ENCODE results near the gene SPIRE1. TPM values are rescaled to one million over a fixed set of nuclear protein-coding genes. Genes with fewer than 3 reads are reported as not detected.

SPIRE1 gene
- polyA plus RNA-seq, 1 experiment, result 11.6 TPM

- Histone ChIP-seq H3K27me3 (ENCODE audit: control insufficient read depth, insufficient read depth, low read length) (no peaks in the 10 kb centered on the region), H3K4me3 (ENCODE audit: low read depth, low read length) (no peak overlapping the region), H3K36me3 (ENCODE audit: control insufficient read depth, insufficient read depth, low read length) (peaks cover 1% of the 10 kb centered on the region)
- DNase-seq (ENCODE audit: low read depth), result no peak
- TF ChIP-seq CTCF (IDR thresholded peaks at IDR 0.05; ENCODE audit: insufficient read depth, low read depth, low read length), result 0 out of 2 replicates have a peak, but pooled peaks have one; percentile 12
- POLR2A ChIA-PET, result no interaction called here
- CTCF ChIA-PET, result interaction anchor here (1.0 kb wide), 1 partner anchor 249 kb away, joined by 4 read pairs; no protein-coding TSS in a partner anchor
Observed at GRCh38 chr18:12686100-12686499, 28.2 kb upstream of the SPIRE1 start.

GRCh38 chr18:12679183-12679786, 21.4 kb upstream of the SPIRE1 start:
- no peak for DNase-seq (ENCODE audit: low read depth)

GRCh38 chr18:12668041-12668440, 10.1 kb upstream of the SPIRE1 start:
- Histone ChIP-seq H3K27me3 (ENCODE audit: control insufficient read depth, insufficient read depth, low read length) (no peaks in the 10 kb centered on the region), H3K36me3 (ENCODE audit: control insufficient read depth, insufficient read depth, low read length) (no peaks in the 10 kb centered on the region), H3K4me3 (ENCODE audit: low read depth, low read length) (no peak overlapping the region)
- POLR2A ChIA-PET, result no interaction called here
- no peak for TF ChIP-seq CTCF (IDR thresholded peaks at IDR 0.05; ENCODE audit: insufficient read depth, low read depth, low read length)
- no peak for DNase-seq (ENCODE audit: low read depth)
- CTCF ChIA-PET, result interaction anchor here (1.0 to 1.4 kb wide), 3 partner anchors 9 to 278 kb away, joined by 3 to 4 read pairs (median 3); no protein-coding TSS in a partner anchor

More at GRCh38 chr18:12679183-12679786, 21.4 kb upstream of the SPIRE1 start:
- ChIA-PET CTCF (interaction anchor here (0.9 to 1.2 kb wide), 3 partner anchors 13 to 22 kb away, joined by 3 read pairs; no protein-coding TSS in a partner anchor), POLR2A (interaction anchor here (0.6 kb wide), 4 partner anchors 9 to 29 kb away, joined by 3 to 5 read pairs (median 4); no protein-coding TSS in a partner anchor)
- no peak for TF ChIP-seq CTCF (IDR thresholded peaks at IDR 0.05; ENCODE audit: insufficient read depth, low read depth, low read length)
- H3K4me3 ChIP-seq (ENCODE audit: low read depth, low read length), result no peak overlapping the region
- H3K36me3 ChIP-seq (ENCODE audit: control insufficient read depth, insufficient read depth, low read length), result peaks cover 2% of the 10 kb centered on the region
- no peaks in the 10 kb centered on the region for H3K27me3 ChIP-seq (ENCODE audit: control insufficient read depth, insufficient read depth, low read length)

- Histone ChIP-seq H3K36me3 (ENCODE audit: control insufficient read depth, insufficient read depth, low read length) (no peaks in the 10 kb centered on the region), H3K27me3 (ENCODE audit: control insufficient read depth, insufficient read depth, low read length) (no peaks in the 10 kb centered on the region), H3K4me3 (ENCODE audit: low read depth, low read length) (no peak overlapping the region)
- ChIA-PET POLR2A (no interaction called here), CTCF (interaction anchor here (0.6 to 10.5 kb wide), 12 partner anchors 10 to 336 kb away, joined by 3 to 158 read pairs (median 3); no protein-coding TSS in a partner anchor)
- no peak for DNase-seq (ENCODE audit: low read depth)
- TF ChIP-seq CTCF (IDR thresholded peaks at IDR 0.05; ENCODE audit: insufficient read depth, low read depth, low read length), result peak; percentile 85
Observed at GRCh38 chr18:12659904-12660605, 2.1 kb upstream of the SPIRE1 start.

- Histone ChIP-seq H3K36me3 (ENCODE audit: control insufficient read depth, insufficient read depth, low read length) (no peaks in the 10 kb centered on the region), H3K4me3 (ENCODE audit: low read depth, low read length) (peak overlapping the region; percentile 74), H3K27me3 (ENCODE audit: control insufficient read depth, insufficient read depth, low read length) (no peaks in the 10 kb centered on the region)
- POLR2A ChIA-PET, result no interaction called here
- TF ChIP-seq CTCF (IDR thresholded peaks at IDR 0.05; ENCODE audit: insufficient read depth, low read depth, low read length), result no peak
- DNase-seq (ENCODE audit: low read depth), result no peak
- CTCF ChIA-PET, result interaction anchor here (0.7 to 10.5 kb wide), 20 partner anchors 7 to 393 kb away, joined by 3 to 158 read pairs (median 3); no protein-coding TSS in a partner anchor
Observed at GRCh38 chr18:12658426-12659138, 675 bp upstream of the SPIRE1 start.

Measured in BJ (cell line).